A549 (cell line): ENCODE data around the gene CNST.

ENCODE experiments used
- CEBPB ChIP-seq, 2 experiments: fragments of >200 bp in 1 of 2; sonication (Bioruptor Twin) in 1 of 2; formaldehyde crosslinking in 1 of 2; IDR thresholded peaks; 2 replicates each; pipeline ENCODE4 v1.6.1; 2012 to 2016
- ESRRA ChIP-seq: fragments of 150-350 bp; IDR thresholded peaks from 2 replicates; pipeline ENCODE4 v1.6.1; 2014; ENCODE audit warnings: mild to moderate bottlenecking, low read length, borderline replicate concordance
- MAFK ChIP-seq: fragments of 450-650 bp; IDR thresholded peaks from 2 replicates; pipeline ENCODE4 v1.6.1; 2014; ENCODE audit not compliant: partially characterized antibody
- POLR2A ChIP-seq: IDR thresholded peaks from 2 replicates; pipeline ENCODE4 v1.6.1; 2012; ENCODE audit warnings: mild to moderate bottlenecking, low read length

GRCh38 chr1:246629976-246630375 lies 63.7 kb downstream of the CNST start:
- no peak for TF ChIP-seq ESRRA
- no peak for TF ChIP-seq POLR2A
- TF ChIP-seq MAFK = no peak
- no peak for TF ChIP-seq CEBPB (IDR thresholded peaks at IDR 0.05)
